GM19043 (cell line): Measurements from ENCODE around the gene GADL1.

Source experiments
- ATAC-seq: cut with Tn5 transposase; IDR thresholded peaks from one replicate; pipeline ENCODE4 v1.9.1; 2021; ENCODE audit warnings: low read depth; ENCODE audit not compliant: unreplicated experiment

Gene GADL1

GRCh38 chr3:30682434-30683155 is 211.9 kb downstream of the GADL1 start:
- ATAC-seq: no peak

- no peak for ATAC-seq
Measured at GRCh38 chr3:30681649-30682211, 212.7 kb downstream of the GADL1 start.

GRCh38 chr3:30680789-30681648 is 213.4 kb downstream of the GADL1 start:
- ATAC-seq: no peak

- no peak for ATAC-seq
Measured at GRCh38 chr3:30679045-30679444, 215.4 kb downstream of the GADL1 start.

GRCh38 chr3:30677347-30677685 is 217.1 kb downstream of the GADL1 start:
- no peak for ATAC-seq

GRCh38 chr3:30676424-30677346 is 217.8 kb downstream of the GADL1 start:
- ATAC-seq: no peak
